Measurements from ENCODE around the gene L3MBTL3.

The L3MBTL3 gene

DNA sequence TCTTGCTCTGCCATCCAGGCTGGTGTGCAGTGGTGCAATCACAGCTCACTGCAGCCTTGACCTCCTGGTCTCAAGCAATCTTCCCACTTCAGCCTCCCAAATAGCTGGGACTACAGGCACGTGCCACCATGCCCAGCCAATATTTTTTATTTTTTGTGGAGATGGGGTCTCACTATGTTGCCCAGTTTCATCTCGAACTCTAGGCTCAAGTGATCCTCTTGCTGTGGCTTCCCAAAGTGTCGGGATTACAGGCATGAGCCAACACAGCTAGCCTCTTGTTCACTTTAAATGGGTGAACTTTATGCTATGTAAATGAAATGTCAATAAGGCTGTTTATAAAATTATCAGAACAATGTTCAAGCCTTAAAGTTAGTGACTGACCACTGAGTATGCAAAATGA lies 167.3 kb downstream of the L3MBTL3 start:
- no peak for DNase-seq (ENCODE audit: low read depth)

DNA sequence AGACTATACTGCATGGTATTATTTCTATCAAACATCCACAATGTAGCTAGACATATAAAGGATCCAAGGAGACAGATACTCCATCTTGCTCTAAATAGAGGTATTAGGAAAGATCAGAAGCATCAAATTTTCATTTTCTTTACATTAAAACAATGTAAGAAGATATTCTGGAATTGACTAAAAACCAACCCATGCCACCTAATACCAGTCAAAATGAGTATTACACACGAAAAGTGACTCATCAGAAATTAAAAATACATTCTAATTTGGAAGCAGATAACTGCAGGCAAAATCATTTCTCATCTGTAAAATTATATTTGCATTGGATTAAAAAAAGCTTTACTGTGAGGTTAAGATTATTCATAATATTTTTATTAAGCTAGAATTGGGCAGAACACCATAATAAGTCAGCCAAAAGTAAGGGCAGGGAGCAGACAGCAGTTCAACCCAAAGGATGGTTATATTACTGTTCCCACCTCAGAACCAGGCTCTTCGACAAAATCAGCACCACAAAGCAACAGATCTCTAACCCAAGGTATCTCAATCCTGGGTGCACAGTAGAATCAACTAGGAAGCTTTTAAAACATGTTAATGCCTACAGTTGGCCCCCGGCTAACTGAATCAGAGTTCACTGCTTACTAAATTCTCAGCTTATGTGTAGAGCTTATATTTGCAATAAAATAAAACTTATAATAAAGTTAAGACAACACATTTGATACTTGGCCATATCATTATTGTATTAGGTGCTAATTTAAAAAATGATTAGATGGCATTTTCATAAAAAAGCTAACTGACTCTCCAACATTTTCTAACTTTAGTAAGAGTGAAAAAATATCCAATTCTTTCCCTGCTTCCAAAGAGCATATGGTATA lies 169.2 kb downstream of the L3MBTL3 start:
- no peak for DNase-seq (ENCODE audit: low read depth)

DNA sequence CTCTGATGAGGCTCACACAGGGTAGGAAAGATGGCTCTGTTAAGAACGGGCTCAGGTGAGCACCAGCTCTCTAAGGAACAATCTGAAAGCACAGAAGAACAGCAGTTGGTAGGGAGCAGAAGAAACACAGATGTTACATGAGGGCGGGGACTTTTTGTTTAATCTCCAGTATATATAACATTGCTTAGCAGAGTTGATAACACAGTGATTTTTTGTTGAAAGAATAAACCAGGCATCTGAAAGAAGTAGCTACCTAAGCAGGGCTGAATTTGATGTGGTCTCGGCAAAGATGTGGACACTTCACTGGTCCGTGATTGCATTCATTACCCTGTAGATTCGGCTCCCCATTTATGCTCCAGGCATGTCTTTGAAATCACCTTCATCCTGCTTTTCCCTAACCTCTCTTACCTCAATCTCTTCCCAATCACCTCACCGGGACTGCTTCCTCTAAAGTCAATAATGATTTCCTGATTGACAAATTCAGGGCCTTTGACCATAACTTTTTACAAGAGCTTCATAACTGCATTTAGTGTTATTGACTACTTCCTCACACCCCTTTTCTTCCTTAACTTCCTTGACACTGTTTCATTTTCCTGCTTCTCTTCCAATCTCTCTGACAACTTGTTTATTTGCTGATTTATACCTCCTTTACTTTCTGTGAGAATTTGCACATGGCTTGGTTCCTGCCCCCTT lies 170.0 kb downstream of the L3MBTL3 start:
- DNase-seq (ENCODE audit: low read depth) = no peak

DNA sequence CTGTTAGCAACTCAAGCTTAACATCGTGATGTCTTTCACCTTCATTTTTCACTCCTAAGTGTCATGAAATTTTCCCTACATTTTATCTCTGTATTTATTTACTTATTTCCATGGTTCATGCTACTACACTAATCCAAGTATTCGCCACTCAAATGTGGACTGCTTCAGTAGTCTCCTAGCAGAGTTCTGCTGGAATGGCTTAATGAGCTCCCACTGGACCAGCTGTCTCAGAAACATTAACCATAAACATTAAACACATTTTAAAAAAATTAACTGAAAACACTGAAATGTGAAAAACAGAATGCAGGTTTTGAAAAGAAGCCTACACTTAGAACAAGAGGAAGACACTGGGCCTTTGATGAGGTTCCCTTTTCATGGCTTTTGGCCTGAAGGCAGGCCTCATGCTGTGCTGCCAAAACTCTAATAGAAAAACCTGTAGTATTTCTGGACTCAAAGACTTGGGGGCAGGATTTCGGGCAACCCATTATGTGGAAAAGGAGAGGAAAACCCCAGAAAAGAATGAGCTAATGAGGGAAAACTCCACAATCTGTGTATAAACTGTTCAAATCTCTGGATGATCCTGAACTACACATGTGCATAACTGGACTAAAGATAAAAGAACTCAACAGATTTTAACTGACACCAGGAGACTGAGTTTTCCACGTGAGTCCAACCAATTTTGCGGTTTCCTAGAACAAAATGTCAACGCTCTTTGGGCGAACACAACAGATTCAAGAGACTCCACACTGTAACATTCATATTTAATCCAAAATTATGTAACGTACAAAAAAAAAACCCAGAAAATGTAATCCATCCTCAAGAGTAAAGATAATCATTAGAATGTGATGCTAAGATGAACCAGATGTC lies 171.4 kb downstream of the L3MBTL3 start:
- no peak for DNase-seq (ENCODE audit: low read depth)
